HG03575 (cell line): Measurements from ENCODE around the gene CDH4.

Experiments used
- ATAC-seq: cut with Tn5 transposase; IDR thresholded peaks from one replicate; pipeline ENCODE4 v1.9.1; 2021; ENCODE audit not compliant: unreplicated experiment, insufficient number of reproducible peaks, low FRiP score; ENCODE audit errors: extremely low read depth

Gene CDH4

DNA sequence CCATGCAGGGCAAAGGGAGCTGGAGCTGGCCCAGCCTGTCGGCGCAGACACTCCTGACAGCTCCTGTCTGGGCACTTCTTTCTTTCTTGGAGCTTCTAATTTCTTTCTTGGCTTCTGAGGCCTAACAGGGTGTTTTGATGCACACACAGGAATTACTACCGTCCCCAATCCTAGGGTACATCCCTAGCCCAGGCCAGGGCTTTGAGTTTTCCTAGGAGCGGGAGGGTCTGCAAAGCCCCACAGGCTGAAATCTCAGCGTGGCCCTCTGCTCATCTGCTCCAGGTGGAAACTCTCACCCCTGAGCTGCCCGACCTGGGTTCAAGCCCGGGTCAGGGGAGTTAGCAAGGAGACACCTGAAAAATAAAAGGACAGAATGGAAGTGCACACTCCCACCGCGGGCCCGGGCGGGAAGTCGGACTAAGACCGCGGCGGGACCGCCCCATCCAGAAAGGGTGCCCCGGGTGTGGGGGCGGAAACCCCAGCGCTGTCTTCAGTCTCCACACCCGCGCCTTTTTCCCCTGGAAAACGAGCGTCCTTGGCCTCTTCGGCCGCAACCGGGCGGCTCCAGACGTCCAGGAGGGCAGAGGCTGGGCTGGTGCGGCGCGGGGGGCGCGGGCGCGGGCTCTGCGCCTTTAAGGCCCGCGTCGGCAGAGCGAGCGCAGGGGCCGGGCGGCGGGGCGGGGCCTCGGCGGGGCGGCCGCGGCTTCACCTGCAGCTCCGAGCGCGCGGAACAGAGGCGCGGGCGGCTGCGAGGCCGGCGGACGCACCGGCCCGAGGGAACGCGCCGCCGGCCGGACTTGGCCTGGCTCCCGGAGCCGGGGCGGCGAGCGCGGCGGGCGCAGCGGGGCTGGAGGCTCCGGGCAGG is at the start of gene CDH4:
Gene CDH4, plus strand, starts transcription at position 733 of the 865 bp plus-strand sequence.
- ATAC-seq = no peak

DNA sequence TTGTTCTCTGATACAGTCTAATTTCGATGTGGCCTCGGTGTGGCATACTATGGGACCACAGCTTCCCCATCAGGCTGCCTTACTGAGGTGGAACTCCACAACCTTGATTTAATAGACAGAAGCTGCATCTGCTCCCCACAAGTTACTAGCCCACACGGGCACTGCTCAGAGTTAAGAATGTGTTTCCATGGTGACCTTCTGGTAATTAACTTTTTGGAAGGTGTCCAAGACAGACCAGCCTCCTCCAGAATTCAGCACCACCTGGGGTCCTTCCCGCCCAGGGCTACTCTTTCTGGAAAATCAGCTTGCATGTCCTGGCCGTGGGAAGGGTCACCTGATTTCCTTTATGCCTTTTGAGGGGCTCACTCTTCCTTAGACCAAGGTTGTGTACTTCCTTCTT is 48.7 kb upstream of the CDH4 start:
- ATAC-seq = no peak

DNA sequence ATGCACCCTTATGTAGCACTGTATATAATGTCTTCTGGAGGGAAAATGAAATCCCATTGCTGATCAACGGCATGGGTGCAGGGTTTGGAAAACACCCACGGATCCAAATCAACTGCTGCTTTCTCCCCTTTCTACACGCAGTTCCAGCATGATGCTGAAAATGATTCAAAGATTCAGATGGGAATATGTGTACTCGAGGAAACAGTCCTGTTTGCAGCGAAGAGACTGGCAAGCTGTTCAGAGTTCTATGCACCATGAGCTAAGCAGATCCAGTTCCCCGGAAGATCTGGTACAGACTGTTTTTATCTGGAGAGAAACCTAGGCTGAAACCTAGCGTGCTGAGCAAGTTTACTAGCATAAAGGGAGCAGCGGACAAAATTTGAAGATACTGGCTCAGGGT is 47.9 kb upstream of the CDH4 start:
- ATAC-seq = no peak

DNA sequence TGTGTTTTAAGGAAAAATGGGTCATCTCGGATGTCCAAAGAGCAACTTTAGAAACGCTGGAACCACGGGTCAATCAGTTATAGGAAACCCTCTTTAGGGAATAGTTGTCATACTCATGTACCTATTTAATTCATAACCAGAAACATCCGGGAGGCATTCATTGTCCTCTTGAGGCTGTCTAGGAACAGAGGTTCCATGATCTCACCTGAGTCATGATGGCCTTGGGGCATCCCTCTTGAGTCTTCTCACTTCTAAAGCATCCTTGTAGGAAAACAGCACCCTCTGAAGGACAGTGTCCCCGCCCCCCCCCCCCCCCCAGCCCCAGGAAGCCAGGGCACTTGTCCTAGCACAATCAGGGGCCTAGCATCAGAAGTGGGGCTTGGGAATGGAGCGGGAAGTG is 46.3 kb upstream of the CDH4 start:
- ATAC-seq = no peak

DNA sequence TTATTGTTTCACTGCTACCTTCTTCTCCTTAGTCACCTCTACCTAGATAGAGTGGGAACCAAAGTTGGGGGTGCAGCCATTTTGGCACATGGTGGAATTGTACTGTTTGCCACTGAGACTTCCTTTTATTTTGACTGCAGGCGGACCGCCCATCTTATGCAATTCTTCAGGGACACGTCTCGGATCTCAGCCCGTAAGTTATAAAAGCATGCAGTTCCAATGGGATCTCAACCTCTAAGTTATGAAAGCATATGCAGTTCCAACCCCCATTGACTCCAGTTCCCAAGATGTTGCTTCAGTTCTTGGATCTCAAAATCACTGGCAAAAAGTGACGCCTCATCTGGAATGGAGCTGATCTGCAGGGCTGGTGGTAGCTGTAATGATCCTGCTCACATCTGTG is 41.2 kb upstream of the CDH4 start:
- ATAC-seq = no peak

DNA sequence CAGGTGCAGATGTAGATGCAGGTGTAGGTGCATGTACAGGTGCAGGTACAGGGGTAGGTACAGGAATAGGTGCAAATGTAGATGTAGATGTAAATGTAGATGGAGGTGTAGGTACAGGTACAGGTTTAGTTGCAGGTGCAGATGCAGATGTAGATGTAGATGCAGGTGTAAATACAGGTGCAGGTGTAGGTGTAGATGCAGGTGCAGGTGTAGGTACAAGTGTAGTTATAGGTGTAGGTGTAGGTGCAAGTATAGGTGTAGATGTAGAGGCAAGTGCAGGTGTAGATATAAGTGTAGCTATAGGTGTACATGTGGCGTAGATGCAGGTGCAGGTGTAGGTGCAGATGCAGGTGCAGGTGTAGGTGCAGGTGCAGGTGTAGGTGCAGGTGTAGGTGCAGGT is 34.2 kb upstream of the CDH4 start:
- ATAC-seq = no peak

DNA sequence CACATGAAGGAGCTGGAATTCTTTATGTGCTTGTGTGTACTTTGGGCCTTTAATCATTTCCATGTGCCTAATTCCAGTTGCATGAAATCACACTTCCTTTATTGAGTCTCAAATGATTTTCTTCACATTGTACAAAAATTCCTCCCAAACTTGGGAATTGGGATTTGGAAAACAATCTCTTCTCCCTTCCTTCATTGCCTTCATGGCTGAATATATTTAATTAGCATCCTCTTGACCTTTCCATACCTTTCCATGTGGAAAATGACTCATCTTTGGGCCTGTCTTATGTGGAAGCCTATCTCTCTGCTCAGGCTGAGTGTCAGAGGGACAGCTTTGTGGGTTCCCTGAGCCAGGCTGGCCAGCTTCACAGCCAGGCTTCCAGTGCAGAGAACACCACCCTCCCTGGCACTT is 33.0 kb upstream of the CDH4 start:
- ATAC-seq = no peak

DNA sequence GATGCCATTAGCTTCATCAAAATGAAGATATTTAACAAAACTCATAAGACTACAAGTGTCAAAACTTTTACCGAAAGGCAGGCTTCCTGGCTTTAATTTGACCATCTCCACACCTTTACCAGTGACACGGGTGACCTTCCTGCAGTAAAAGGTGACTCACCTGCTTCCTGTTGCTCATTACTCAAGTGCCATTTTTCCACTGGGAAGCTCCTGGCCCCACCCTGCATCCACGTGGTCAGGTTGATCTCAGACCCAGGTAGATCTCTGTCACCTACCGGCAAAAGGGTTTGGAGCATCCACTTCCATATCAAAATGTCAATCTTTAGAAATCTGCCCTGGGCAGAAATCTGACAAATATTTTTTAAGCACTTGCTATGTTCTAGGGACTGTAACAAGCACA is 31.9 kb upstream of the CDH4 start:
- no peak for ATAC-seq

DNA sequence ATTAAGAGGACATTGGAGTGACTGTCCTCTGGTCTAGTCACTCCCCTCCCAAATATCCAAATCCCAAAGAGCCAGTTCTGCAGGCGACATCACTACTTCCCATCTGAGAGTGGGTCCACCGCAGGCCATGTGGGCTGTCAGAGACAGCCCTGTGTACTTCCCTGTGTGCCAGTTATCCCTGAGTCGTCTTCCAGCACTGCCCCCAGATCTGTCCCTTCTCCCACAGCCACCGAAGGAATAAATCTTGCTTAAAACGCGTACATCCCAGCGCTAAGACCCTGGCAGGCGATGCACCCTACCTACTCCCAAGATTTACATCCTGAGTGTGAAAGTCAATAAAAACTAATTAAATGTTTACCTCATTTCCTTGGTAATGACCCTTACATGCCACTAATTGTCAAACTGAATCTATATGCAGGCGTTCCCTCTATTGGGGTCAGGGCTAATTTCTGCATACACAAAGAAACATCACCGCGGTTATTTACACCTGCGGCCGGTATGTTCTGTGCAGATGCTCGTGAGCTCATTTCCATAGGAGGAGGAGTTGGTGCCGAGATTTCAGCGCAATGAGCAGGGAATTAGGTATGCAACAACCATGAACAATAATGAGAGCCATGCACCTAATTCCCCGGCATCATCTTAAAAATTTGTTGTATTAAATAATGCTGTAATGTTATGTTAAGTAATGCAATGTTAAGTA is 31.3 kb upstream of the CDH4 start:
- no peak for ATAC-seq

DNA sequence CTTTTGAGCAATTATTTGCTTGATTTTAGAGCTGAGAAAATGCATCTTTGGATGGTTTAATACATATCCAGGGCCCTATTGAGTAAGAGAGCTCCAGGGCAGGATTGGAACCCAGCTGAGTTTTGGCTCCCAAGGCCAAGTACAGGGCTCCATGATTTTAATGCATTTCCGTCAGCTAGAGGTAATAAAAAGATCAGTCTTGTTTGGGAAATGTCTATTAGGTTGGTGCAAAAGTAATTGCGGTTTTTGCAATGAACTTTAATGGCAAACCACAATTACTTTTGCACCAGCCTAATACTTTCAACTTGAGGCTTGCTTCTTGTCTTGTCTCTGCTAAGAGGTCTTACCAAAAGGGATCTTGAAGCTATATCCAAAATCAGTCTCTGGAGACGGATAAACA is 29.4 kb upstream of the CDH4 start:
- ATAC-seq = no peak

DNA sequence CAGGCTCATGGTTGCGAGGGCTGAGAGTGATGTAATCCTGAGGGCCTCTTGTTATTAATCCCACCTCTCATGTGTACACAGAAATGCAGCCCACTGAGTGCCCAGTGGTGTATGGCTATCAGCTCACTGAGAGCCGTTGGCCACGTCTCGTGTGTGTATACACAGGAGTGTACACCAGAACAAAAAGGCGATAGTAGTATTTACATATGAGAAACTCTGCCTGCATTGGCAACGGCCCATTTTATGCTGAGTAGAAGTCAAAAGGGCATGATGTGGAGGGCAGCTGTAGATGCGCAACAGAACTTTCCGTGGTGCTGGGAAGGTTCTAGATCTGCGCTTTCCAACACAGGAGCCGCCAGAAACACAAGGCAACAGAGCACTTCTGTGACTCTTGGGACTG is 28.9 kb upstream of the CDH4 start:
- no peak for ATAC-seq

DNA sequence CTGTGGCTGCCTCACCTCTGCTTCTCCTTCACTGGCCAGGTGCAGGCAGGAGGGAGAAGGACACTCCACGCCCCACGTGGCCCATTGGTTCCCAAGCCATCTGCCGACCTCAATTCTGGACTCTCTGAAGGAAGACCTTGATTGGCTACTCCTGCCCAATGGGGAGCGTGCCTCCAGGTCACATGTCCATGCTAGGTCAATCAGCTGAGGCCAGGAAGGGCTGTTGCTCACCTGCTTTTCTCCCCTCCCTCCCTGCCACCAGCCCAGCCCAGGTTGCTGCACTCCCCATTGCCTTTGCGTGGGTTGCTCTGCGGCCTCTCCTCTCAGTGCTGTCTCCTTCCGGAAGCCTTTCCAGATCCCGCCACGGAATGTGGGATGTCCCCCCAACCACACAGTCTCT is 21.9 kb upstream of the CDH4 start:
- ATAC-seq = no peak

DNA sequence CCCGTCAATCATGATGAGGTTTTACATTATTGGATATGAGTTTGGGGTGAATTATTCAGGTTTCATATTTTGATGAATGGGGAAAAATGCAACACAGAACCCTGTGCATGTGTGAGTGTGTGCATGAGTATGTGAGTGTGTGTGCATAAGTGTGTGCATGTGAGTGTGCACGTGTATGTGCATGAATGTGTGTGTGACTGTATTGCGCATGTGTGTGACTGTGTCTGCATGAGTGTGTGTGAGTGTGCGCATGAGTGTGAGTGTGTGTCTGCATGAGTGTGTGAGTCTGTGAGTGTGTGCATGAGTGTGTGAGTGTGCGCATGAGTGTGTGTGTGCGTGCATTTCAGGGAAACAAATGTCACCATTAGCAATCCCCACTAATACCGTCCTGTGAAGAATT is 18.5 kb upstream of the CDH4 start:
- no peak for ATAC-seq

DNA sequence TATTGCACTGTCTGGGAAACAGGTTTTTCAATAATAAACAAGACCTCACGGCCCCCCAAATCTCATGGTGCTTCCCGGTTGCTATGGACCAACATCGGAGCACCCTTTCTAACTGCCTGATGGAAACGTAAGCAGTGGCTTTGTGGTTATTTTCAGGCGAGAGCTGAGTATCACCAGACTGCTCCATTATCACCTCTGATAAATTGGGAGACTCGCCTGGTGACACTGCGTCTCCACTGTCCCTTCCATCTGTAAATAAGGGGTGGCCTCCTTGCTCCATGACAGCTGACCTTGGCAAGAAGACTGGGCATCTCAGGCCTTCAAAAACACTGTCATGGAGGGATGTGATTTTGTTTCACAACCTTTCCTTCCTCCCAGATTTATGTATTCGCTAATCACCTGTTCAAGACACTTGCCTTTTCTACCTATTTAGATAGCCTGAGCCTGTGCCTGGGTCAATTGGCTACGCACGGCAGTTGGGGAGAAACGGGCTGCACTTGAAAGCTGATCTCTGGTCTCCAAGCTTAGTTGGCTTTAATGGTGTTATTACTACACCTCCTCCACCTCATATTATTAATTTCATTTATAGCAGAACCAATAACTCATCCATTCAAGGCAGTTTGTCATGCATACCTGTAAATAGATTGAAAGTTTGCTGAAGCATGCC is 17.7 kb upstream of the CDH4 start:
- no peak for ATAC-seq

DNA sequence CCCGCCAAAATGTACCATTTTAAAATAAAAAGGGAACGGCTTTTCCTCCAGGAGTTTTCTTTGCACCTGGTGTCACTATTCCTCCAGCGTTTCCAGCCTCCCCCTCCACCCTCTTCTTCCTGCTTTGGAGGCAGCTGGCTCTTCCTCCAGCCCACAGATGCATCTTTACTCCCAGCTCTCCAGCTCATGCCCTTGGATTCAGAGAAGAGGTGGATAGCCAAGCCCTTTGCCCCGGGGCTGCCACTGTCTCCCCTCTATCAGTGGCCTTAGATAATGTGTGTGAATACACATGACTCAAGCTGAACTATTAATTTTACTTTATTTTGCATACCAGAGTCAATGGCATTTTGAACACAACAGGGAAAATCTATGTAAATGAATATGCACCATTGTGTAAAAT is 15.3 kb upstream of the CDH4 start:
- no peak for ATAC-seq

DNA sequence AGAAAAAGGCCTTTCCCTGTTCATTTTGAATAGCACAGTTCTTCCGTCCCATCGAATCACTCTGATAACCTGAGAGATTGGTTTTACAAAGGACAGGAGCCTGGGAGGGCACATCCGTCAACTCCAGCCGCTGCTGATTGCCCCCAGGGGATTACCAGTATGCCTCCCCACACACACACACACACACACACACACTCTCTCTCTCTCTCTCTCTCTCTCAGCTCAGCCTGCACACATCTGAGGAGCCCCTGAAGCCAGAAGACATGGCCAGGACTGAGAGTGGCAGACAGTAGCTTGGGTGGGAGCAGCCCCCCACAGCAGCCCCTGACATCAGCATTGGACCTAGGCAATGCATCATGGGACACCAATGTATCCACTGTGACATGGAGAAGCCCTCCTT is 13.2 kb upstream of the CDH4 start:
- ATAC-seq = no peak

DNA sequence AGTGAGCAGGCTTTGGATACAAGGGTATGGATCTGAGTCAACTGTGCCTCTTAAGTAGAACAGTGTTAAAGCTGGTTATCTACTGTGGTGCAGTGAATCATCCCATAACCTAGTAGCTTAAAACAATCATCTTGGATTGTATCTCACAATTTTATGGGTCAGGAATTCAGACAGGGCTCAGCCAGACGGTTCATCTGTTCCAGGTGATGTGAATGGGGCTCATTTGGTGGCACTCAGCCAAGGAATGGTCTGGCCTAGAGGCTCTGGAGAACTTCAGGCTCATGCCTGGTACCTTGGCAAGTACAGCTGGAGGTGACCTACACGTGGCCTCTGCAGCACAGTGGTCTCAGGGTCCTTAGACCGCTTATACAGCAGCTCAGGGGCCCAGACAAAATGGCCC is 11.2 kb upstream of the CDH4 start:
- ATAC-seq = no peak

DNA sequence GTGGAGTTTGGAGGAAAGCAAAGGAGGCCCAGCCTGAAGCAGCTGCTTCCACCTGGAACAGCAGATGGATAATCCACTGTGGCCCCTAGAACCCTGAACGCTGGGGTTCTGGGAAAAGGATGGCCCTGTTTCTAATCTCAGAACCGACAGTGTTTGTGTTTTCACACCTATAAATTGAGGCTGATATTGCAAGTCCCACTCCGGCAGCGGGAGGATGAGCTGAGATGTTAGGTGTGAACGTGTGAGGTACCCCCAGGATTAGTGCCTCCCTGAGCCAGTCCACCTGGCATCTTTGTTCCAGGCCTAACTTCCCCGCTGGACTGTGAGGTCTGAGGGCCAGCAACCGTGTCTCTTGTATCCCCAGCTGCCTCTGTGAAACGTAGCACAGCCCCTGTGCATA is 7.8 kb upstream of the CDH4 start:
- no peak for ATAC-seq

DNA sequence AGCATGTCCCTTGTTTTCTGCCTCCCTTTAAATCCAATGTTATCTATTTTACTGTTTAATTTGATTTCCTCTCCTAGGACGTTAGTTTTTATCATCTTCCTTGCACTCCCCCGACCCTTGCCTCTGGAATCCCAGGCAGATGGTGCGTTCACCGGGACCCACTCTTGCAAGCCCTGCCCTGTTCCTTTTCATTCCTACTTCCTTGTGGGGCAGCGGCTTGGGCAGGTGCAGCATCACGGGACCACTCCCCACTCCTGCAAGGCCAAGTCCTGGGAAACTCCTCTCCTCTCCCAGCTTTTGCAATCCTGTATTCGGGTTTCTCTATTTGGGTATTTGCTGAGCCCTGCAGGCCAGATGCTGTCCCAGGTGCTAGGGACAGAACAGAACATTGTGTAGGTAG is 5.8 kb upstream of the CDH4 start:
- ATAC-seq = no peak

DNA sequence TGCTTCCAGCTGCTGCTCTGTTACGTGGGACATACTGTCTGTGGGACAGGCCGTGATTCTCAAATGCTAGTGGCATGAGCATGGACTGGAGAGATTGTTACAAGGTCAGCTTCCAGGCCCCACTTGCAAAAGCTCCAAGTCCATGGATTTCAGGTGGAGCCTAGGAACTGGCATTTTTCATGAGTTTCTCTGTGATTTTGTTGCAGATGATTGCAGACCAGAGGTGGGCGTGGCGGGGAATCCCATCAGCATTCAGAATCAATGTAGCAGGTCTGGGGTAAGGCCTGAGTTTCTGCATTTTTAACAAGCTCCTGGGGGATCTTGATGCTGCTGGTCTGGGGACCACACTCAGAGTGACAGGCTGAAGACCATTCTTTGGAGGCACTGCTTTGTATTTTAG is 2.4 kb upstream of the CDH4 start:
- ATAC-seq = no peak
